H1 (cell line): ENCODE results near the gene ACBD6. TPM values are rescaled to one million over a fixed set of nuclear protein-coding genes. Genes with fewer than 3 reads are reported as not detected.

Experiments
- CTCF ChIA-PET: fragments of 300-600 bp; sonication (Branson Sonifier 250); formaldehyde crosslinking; loops from one replicate; lab custom pipeline; 2021; ENCODE audit not compliant: partially characterized antibody; lab: Charles Lee
- POLR2A ChIA-PET: fragments of 300-600 bp; sonication (Branson Sonifier 250); formaldehyde crosslinking; loops from one replicate; lab custom pipeline; 2021; ENCODE audit warnings: inconsistent platforms; ENCODE audit not compliant: partially characterized antibody; lab: Charles Lee
- DNase-seq, 2 experiments: peaks; one replicate each; pipeline versions ENCODE4 v3.0.0 to v3.0.0-alpha.2; 2010 to 2022; ENCODE audit warnings: low spot score in 2 of 2, low read depth in 1 of 2, mixed read lengths in 1 of 2
- FAIRE-seq: peaks from 2 replicates; lab custom pipeline; 2011; peaks lifted over from hg19 to GRCh38; lab: Jason Lieb, UNC
- H2AFZ ChIP-seq: 2 replicates; pipeline ENCODE4 v1.8.1; 2012; ENCODE audit warnings: low read length, inconsistent platforms
- H2AK5ac ChIP-seq: 2 replicates; pipeline ENCODE4 v1.6.1; 2013; ENCODE audit warnings: low read depth, low read length
- H2BK120ac ChIP-seq: replicated peaks from 2 replicates; pipeline ENCODE3; 2013; ENCODE audit warnings: low read depth, low read length, inconsistent platforms
- H2BK12ac ChIP-seq: 2 replicates; pipeline ENCODE4 v1.6.1; 2013; ENCODE audit warnings: low read depth, low read length
- H2BK15ac ChIP-seq: 2 replicates; pipeline ENCODE4 v1.6.1; 2013; ENCODE audit warnings: low read length
- H2BK20ac ChIP-seq: 2 replicates; pipeline ENCODE4 v1.6.1; 2013; ENCODE audit warnings: low read length
- H2BK5ac ChIP-seq: 2 replicates; pipeline ENCODE4 v1.6.1; 2013; ENCODE audit warnings: low read depth, low read length
- H3K14ac ChIP-seq: 2 replicates; pipeline ENCODE4 v1.6.1; 2013; ENCODE audit warnings: inconsistent platforms; ENCODE audit not compliant: insufficient read length
- H3K18ac ChIP-seq: 2 replicates; pipeline ENCODE4 v1.6.1; 2013; ENCODE audit warnings: low read length; ENCODE audit errors: extremely low read depth
- H3K23ac ChIP-seq: 2 replicates; pipeline ENCODE4 v1.6.1; 2013; ENCODE audit warnings: inconsistent platforms; ENCODE audit not compliant: insufficient read length
- H3K23me2 ChIP-seq: 2 replicates; pipeline ENCODE4 v1.6.1; 2013; ENCODE audit warnings: low read depth, low read length
- H3K27ac ChIP-seq: 2 replicates; pipeline ENCODE4 v1.6.1; 2011; ENCODE audit warnings: low read depth, low read length, inconsistent platforms
- H3K27me3 ChIP-seq, 4 experiments: replicated peaks in 1 of 4; 1 replicate in 1 of 4; 2 replicates in 3 of 4; pipeline versions ENCODE4 v1.6.1 to v1.8.1; 2011 to 2013; ENCODE audit warnings: low read length in 3 of 4, mild to moderate bottlenecking in 3 of 4, inconsistent platforms in 2 of 4, mixed read lengths in 2 of 4, moderate library complexity in 1 of 4; ENCODE audit not compliant: control insufficient read depth in 3 of 4, insufficient read depth in 3 of 4; ENCODE audit errors: extremely low read depth in 1 of 4
- H3K36me3 ChIP-seq, 4 experiments: 2 replicates each; pipeline versions ENCODE4 v1.6.1 to v1.8.1; 2011 to 2013; ENCODE audit warnings: mild to moderate bottlenecking in 4 of 4, low read length in 3 of 4, moderate library complexity in 2 of 4, control low read depth in 1 of 4, inconsistent platforms in 1 of 4; ENCODE audit not compliant: insufficient read depth in 4 of 4, control insufficient read depth in 2 of 4
- H3K4ac ChIP-seq: replicated peaks from 2 replicates; pipeline ENCODE3; 2013; ENCODE audit warnings: low read length, low read depth, mixed read lengths, inconsistent platforms; ENCODE audit not compliant: insufficient read length
- H3K4me1 ChIP-seq, 4 experiments: replicated peaks in 1 of 4; 1 replicate in 1 of 4; 2 replicates in 3 of 4; pipeline versions ENCODE4 v1.6.1 to v1.8.1; 2011 to 2013; ENCODE audit warnings: low read length in 3 of 4, inconsistent platforms in 2 of 4, mixed read lengths in 1 of 4; ENCODE audit not compliant: insufficient read depth in 4 of 4, control insufficient read depth in 3 of 4
- H3K4me2 ChIP-seq, 2 experiments: 2 replicates each; pipeline versions ENCODE4 v1.6.1 to v1.8.1; 2011 to 2013; ENCODE audit warnings: low read depth in 2 of 2, low read length in 2 of 2, control low read depth in 1 of 2, inconsistent platforms in 1 of 2, mild to moderate bottlenecking in 1 of 2; ENCODE audit not compliant: insufficient read depth in 1 of 2
- H3K4me3 ChIP-seq, 4 experiments: fragments of 200-600, 300-600 bp in 1 of 4; sonication (generic), shearing (Covaris generic), sonication (Bioruptor Twin) in 1 of 4; 2 replicates each; pipeline versions ENCODE4 v1.5.1 to v1.8.1; 2011 to 2016; ENCODE audit warnings: low read length in 4 of 4, low read depth in 3 of 4, control low read depth in 2 of 4, inconsistent platforms in 2 of 4, mild to moderate bottlenecking in 2 of 4, mixed read lengths in 1 of 4, moderate library complexity in 1 of 4; ENCODE audit not compliant: insufficient read depth in 2 of 4; ENCODE audit errors: extremely low read depth in 1 of 4
- H3K56ac ChIP-seq: replicated peaks from 2 replicates; pipeline ENCODE3; 2013; ENCODE audit warnings: low read depth, mild to moderate bottlenecking, mixed read lengths, low read length, inconsistent platforms; ENCODE audit not compliant: insufficient read length
- H3K79me1 ChIP-seq: 2 replicates; pipeline ENCODE4 v1.6.1; 2013; ENCODE audit warnings: low read depth, low read length, control low read depth
- H3K79me2 ChIP-seq, 2 experiments: 2 replicates each; pipeline versions ENCODE4 v1.6.1 to v1.8.1; 2012 to 2013; ENCODE audit warnings: low read length in 2 of 2, mild to moderate bottlenecking in 2 of 2, inconsistent platforms in 1 of 2; ENCODE audit not compliant: insufficient read depth in 2 of 2, control insufficient read depth in 1 of 2
- H3K9ac ChIP-seq, 4 experiments: replicated peaks in 1 of 4; 1 replicate in 1 of 4; 2 replicates in 3 of 4; pipeline versions ENCODE4 v1.6.1 to v1.8.1; 2011 to 2013; ENCODE audit warnings: low read depth in 3 of 4, low read length in 3 of 4, control low read depth in 2 of 4, mild to moderate bottlenecking in 2 of 4, moderate library complexity in 2 of 4, inconsistent platforms in 1 of 4; ENCODE audit errors: extremely low read depth in 1 of 4
- H3K9me3 ChIP-seq, 2 experiments: 2 replicates each; pipeline versions ENCODE4 v1.6.1 to v1.8.1; 2012 to 2013; ENCODE audit warnings: mild to moderate bottlenecking in 2 of 2, moderate library complexity in 2 of 2, control low read depth in 1 of 2, inconsistent platforms in 1 of 2, low read depth in 1 of 2, low read length in 1 of 2, mixed read lengths in 1 of 2; ENCODE audit not compliant: insufficient read depth in 2 of 2
- H4K20me1 ChIP-seq, 2 experiments: replicated peaks in 1 of 2; 2 replicates each; pipeline versions ENCODE3 to v1.8.1; 2011 to 2013; ENCODE audit warnings: inconsistent platforms in 2 of 2, low read length in 2 of 2, mild to moderate bottlenecking in 1 of 2; ENCODE audit not compliant: insufficient read depth in 2 of 2, control insufficient read depth in 1 of 2
- H4K5ac ChIP-seq: 2 replicates; pipeline ENCODE4 v1.6.1; 2013; ENCODE audit warnings: low read length, low read depth, mixed read lengths, inconsistent platforms; ENCODE audit not compliant: insufficient read length
- H4K8ac ChIP-seq: 2 replicates; pipeline ENCODE4 v1.8.0; 2013; ENCODE audit warnings: mild to moderate bottlenecking, moderate library complexity, low read length, inconsistent platforms; ENCODE audit not compliant: insufficient read depth; ENCODE audit errors: extremely low read depth
- H4K91ac ChIP-seq: replicated peaks from 2 replicates; pipeline ENCODE3; 2013; ENCODE audit warnings: low read length, mixed read lengths, inconsistent platforms; ENCODE audit not compliant: insufficient read length
- BCL11A ChIP-seq, 2 experiments: IDR thresholded peaks; one replicate each; pipeline ENCODE4 v1.6.1; 2011; ENCODE audit warnings: low read depth in 2 of 2, low read length in 2 of 2, mild to moderate bottlenecking in 2 of 2
- CBX8 ChIP-seq: fragments of 300-800, 300-1000 bp; sonication (generic); IDR thresholded peaks from 2 replicates; pipeline ENCODE4 v1.7.1; 2016; ENCODE audit warnings: low read depth, low read length, borderline replicate concordance
- CREB1 ChIP-seq: IDR thresholded peaks from 2 replicates; pipeline ENCODE4 v1.6.1; 2012; ENCODE audit warnings: inconsistent platforms
- EGR1 ChIP-seq: IDR thresholded peaks from 2 replicates; pipeline ENCODE4 v1.6.1; 2011; ENCODE audit warnings: low read depth, low read length, borderline replicate concordance
- NANOG ChIP-seq: IDR thresholded peaks from 2 replicates; pipeline ENCODE4 v1.6.1; 2011; ENCODE audit warnings: low read length, low read depth, mild to moderate bottlenecking, inconsistent platforms; ENCODE audit not compliant: insufficient read depth, poor library complexity, severe bottlenecking
- POLR2A ChIP-seq, 2 experiments: IDR thresholded peaks; 1 replicate in 1 of 2; 2 replicates in 1 of 2; pipeline ENCODE4 v1.6.1; 2011; ENCODE audit warnings: low read depth in 2 of 2, low read length in 2 of 2, mild to moderate bottlenecking in 2 of 2; ENCODE audit errors: control extremely low read depth in 1 of 2
- RFX5 ChIP-seq: IDR thresholded peaks from 2 replicates; pipeline ENCODE4 v1.6.1; 2011; ENCODE audit warnings: low read depth, low read length, improper control_type of control experiment, borderline replicate concordance
- RXRA ChIP-seq: IDR thresholded peaks from 2 replicates; pipeline ENCODE4 v1.6.1; 2011; ENCODE audit warnings: low read depth, mild to moderate bottlenecking, low read length, moderate library complexity; ENCODE audit not compliant: insufficient read depth
- SIN3A ChIP-seq, 2 experiments: IDR thresholded peaks in 1 of 2; conservative IDR thresholded peaks in 1 of 2; 2 replicates each; pipeline ENCODE4 v1.6.1; 2011 to 2012; ENCODE audit warnings: low read length in 2 of 2, improper control_type of control experiment in 1 of 2, low read depth in 1 of 2, mild to moderate bottlenecking in 1 of 2
- SIRT6 ChIP-seq: IDR thresholded peaks from one replicate; pipeline ENCODE4 v1.7.1; 2012; ENCODE audit warnings: low read length, inconsistent platforms
- TAF1 ChIP-seq: IDR thresholded peaks from 2 replicates; pipeline ENCODE4 v1.6.1; 2011; ENCODE audit warnings: mild to moderate bottlenecking, low read depth, low read length
- TBP ChIP-seq: IDR thresholded peaks from 2 replicates; pipeline ENCODE4 v1.6.1; 2011; ENCODE audit warnings: low read depth, low read length, improper control_type of control experiment
- YY1 ChIP-seq: IDR thresholded peaks from 2 replicates; pipeline ENCODE4 v1.6.1; 2011; ENCODE audit warnings: low read depth, mild to moderate bottlenecking, low read length
- polyA plus RNA-seq, 7 experiments: library from polyadenylated mRNA; depleted of rRNA in 3 of 7; stranded (reverse) in 5 of 7; unstranded in 2 of 7; fragments of >200 nt in 5 of 7; fragments of 200-250 nt in 2 of 7; gene quantifications; 1 replicate in 5 of 7; 2 replicates in 1 of 7; 4 replicates in 1 of 7; pipeline versions ENCODE4 v1.2.1 to v1.2.3, GENCODE V29; 2011 to 2013; ENCODE audit warnings: missing spikeins in 2 of 7, mixed read lengths in 2 of 7
- total RNA-seq: library from RNA; stranded (reverse); fragmentation: NEBNext Ultra II Directional; extraction: Animal tissue kit (Norgen Biotek cat#: 25700); gene quantifications from 2 replicates; pipeline ENCODE4 v1.2.1, GENCODE V29; 2021
- TF ChIP-seq, protein P1 (sequence below), 3 experiments: IDR thresholded peaks; 1 replicate in 2 of 3; 2 replicates in 1 of 3; pipeline versions ENCODE4 v1.5.1 to v1.6.1; 2011; ENCODE audit warnings: low read length in 3 of 3, mild to moderate bottlenecking in 3 of 3, inconsistent platforms in 2 of 3, low read depth in 1 of 3, moderate library complexity in 1 of 3; ENCODE audit not compliant: insufficient read depth in 1 of 3; ENCODE audit errors: control extremely low read depth in 1 of 3

ACBD6 gene
- total and polyA plus RNA-seq, 2 of the 8 experiments (the other 6 are each of a cell fraction or from before 2014, with no cell fraction given), result 52.0 to 67.7 TPM

GRCh38 chr1:180370188-180370587 lies 132.2 kb downstream of the ACBD6 start:
- Histone ChIP-seq H3K4me1 (peaks cover 0 to 4% (median 0%) of the 10 kb centered on the region in 4 experiments; a peak in 2 of 7 replicates), H2BK12ac (no peak overlapping the region), H2BK15ac (no peak overlapping the region), H3K79me2 (0 out of 4 replicates have a peak, but pooled peaks cover 0 to 2% of the 10 kb centered on the region in 2 experiments), H3K79me1 (no peaks in the 10 kb centered on the region), H2BK20ac (no peak overlapping the region), H3K27ac (no peak overlapping the region), H3K9me3 (no peaks in the 10 kb centered on the region), H2AFZ (no peak overlapping the region), H3K4me3 (no peak overlapping the region), H2BK5ac (no peak overlapping the region), H2AK5ac (no peak overlapping the region), H3K18ac (no peak overlapping the region), H3K27me3 (no peaks in the 10 kb centered on the region), H4K20me1 (no peaks in the 10 kb centered on the region), H3K14ac (no peak overlapping the region)
- no peak for DNase-seq
- TF ChIP-seq TAF1, result no peak
- TF ChIP-seq CREB1, result no peak
- TF ChIP-seq BCL11A (IDR thresholded peaks at IDR 0.05; ENCODE audit: low read depth in 2 of 2, low read length in 2 of 2), result no peak
- TF ChIP-seq, protein P1, sequence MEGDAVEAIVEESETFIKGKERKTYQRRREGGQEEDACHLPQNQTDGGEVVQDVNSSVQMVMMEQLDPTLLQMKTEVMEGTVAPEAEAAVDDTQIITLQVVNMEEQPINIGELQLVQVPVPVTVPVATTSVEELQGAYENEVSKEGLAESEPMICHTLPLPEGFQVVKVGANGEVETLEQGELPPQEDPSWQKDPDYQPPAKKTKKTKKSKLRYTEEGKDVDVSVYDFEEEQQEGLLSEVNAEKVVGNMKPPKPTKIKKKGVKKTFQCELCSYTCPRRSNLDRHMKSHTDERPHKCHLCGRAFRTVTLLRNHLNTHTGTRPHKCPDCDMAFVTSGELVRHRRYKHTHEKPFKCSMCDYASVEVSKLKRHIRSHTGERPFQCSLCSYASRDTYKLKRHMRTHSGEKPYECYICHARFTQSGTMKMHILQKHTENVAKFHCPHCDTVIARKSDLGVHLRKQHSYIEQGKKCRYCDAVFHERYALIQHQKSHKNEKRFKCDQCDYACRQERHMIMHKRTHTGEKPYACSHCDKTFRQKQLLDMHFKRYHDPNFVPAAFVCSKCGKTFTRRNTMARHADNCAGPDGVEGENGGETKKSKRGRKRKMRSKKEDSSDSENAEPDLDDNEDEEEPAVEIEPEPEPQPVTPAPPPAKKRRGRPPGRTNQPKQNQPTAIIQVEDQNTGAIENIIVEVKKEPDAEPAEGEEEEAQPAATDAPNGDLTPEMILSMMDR (IDR thresholded peaks at IDR 0.05; ENCODE audit: control extremely low read depth in 1 of 3, insufficient read depth in 1 of 3, low read depth in 1 of 3, low read length in 3 of 3), result no peak
- no peak for TF ChIP-seq SIN3A (conservative IDR thresholded peaks at IDR 0.05 in 1 of 2, IDR thresholded peaks at IDR 0.05 in 1 of 2; ENCODE audit: low read depth in 1 of 2, low read length in 2 of 2)
- no peak for TF ChIP-seq YY1
- TF ChIP-seq EGR1, result no peak
- TF ChIP-seq SIRT6, result no peak
- no peak for TF ChIP-seq NANOG
- no peak for TF ChIP-seq TBP
- no peak for TF ChIP-seq RFX5
- TF ChIP-seq POLR2A (IDR thresholded peaks at IDR 0.05; ENCODE audit: control extremely low read depth in 1 of 2, low read depth in 2 of 2, low read length in 2 of 2), result no peak
- no peak for TF ChIP-seq CBX8
- no peak for TF ChIP-seq RXRA
- TF ChIP-seq, all 59 proteins: peak for 0
- POLR2A ChIA-PET, result no interaction called here
- no peak overlapping the region for H3K23ac ChIP-seq
- H3K56ac ChIP-seq, result no peak overlapping the region
- no peak overlapping the region for H3K9ac ChIP-seq
- H4K5ac ChIP-seq, result no peak overlapping the region
- FAIRE-seq, result no peak
- no peak overlapping the region for H4K8ac ChIP-seq
- CTCF ChIA-PET, result no interaction called here
- no peak overlapping the region for H3K4ac ChIP-seq
- H3K36me3 ChIP-seq, result no peaks in the 10 kb centered on the region
- H2BK120ac ChIP-seq, result no peak overlapping the region
- H3K4me2 ChIP-seq, result no peak overlapping the region
- no peaks in the 10 kb centered on the region; the same call in 1 of the 2 replicates for H3K23me2 ChIP-seq
- H4K91ac ChIP-seq, result no peak overlapping the region
